GM19397 (cell line): Measurements from ENCODE around the gene SLC34A3.
"Not testable (repeated sequence)": the region's sequence is repeated elsewhere in the genome, so short reads cannot be mapped to it uniquely, and the experiment has no call there.

ENCODE experiments used
- ATAC-seq: cut with Tn5 transposase; IDR thresholded peaks from one replicate; pipeline ENCODE4 v1.9.1; 2021; ENCODE audit warnings: mild to moderate bottlenecking, moderate library complexity; ENCODE audit not compliant: unreplicated experiment

SLC34A3 gene

GRCh38 chr9:137255448-137256114 lies 24.9 kb downstream of the SLC34A3 start:
- ATAC-seq: no peak

- no peak for ATAC-seq
These were observed 25.7 kb downstream of the SLC34A3 start for GRCh38 chr9:137256362-137256761.

GRCh38 chr9:137256856-137257255 lies 26.2 kb downstream of the SLC34A3 start:
- no peak for ATAC-seq

- ATAC-seq: not testable (repeated sequence)
These were observed 31.6 kb downstream of the SLC34A3 start for GRCh38 chr9:137262173-137262908.

GRCh38 chr9:137262909-137263285 lies 32.2 kb downstream of the SLC34A3 start:
- no peak for ATAC-seq

GRCh38 chr9:137263506-137263905 lies 32.8 kb downstream of the SLC34A3 start:
- ATAC-seq: no peak

GRCh38 chr9:137264067-137264466 lies 33.4 kb downstream of the SLC34A3 start:
- no peak for ATAC-seq

- no peak for ATAC-seq
These were observed 34.9 kb downstream of the SLC34A3 start for GRCh38 chr9:137265496-137266161.

GRCh38 chr9:137266162-137266527 lies 35.4 kb downstream of the SLC34A3 start:
- no peak for ATAC-seq

- no peak for ATAC-seq
These were observed 36.1 kb downstream of the SLC34A3 start for GRCh38 chr9:137266585-137267453.

GRCh38 chr9:137267933-137268355 lies 37.2 kb downstream of the SLC34A3 start:
- ATAC-seq: no peak

GRCh38 chr9:137268538-137269201 lies 38.0 kb downstream of the SLC34A3 start:
- no peak for ATAC-seq

- no peak for ATAC-seq
These were observed 38.6 kb downstream of the SLC34A3 start for GRCh38 chr9:137269231-137269772.

GRCh38 chr9:137270929-137271695 lies 40.4 kb downstream of the SLC34A3 start:
- ATAC-seq: no peak

GRCh38 chr9:137271696-137272076 lies 41.0 kb downstream of the SLC34A3 start:
- ATAC-seq: no peak

- no peak for ATAC-seq
These were observed 41.8 kb downstream of the SLC34A3 start for GRCh38 chr9:137272241-137273094.

- ATAC-seq: no peak
These were observed 42.4 kb downstream of the SLC34A3 start for GRCh38 chr9:137273095-137273490.

- no peak for ATAC-seq
These were observed 43.1 kb downstream of the SLC34A3 start for GRCh38 chr9:137273611-137274320.
